ENCODE measurements around the gene CRYBA1. TPM values are rescaled to one million over a fixed set of nuclear protein-coding genes. Genes with fewer than 3 reads are reported as not detected.

The CRYBA1 gene
- total RNA-seq, 1 experiment from 2014 or later: not detected

- no TSS peak for BruUV-seq (replicated peaks)
- Histone ChIP-seq H4K20me1 (ENCODE audit: insufficient read depth) (peaks cover 64% of the 10 kb centered on the region), H2AFZ (ENCODE audit: low read depth, low read length, poor library complexity, severe bottlenecking) (no peak overlapping the region), H3K36me3 (ENCODE audit: control insufficient read depth in 1 of 2, insufficient read depth in 2 of 2, low read length in 2 of 2) (peaks cover 29 to 66% of the 10 kb centered on the region in 2 experiments), H3K4me3 (replicated peaks in 1 of 2; ENCODE audit: low read depth in 1 of 2, low read length in 2 of 2) (no peak overlapping the region), H3K9me2 (ENCODE audit: insufficient read depth) (no peaks in the 10 kb centered on the region), H3K27ac (ENCODE audit: low read depth, low read length) (no peak overlapping the region), H3K4me2 (ENCODE audit: low read length) (no peak overlapping the region), H3K4me1 (ENCODE audit: control insufficient read depth in 1 of 2, insufficient read depth in 2 of 2, low read length in 2 of 2) (no peaks in the 10 kb centered on the region), H3K27me3 (ENCODE audit: insufficient read depth, low read length) (no peaks in the 10 kb centered on the region), H3K79me2 (ENCODE audit: insufficient read depth, low read length) (peaks cover 99% of the 10 kb centered on the region), H3K9me3 (ENCODE audit: control insufficient read depth in 1 of 2, insufficient read depth in 1 of 2, low read depth in 1 of 2, low read length in 2 of 2) (no peaks in the 10 kb centered on the region), H3K9ac (ENCODE audit: low read length) (no peak overlapping the region)
- POLR2A ChIA-PET: no interaction called here
- CTCF ChIA-PET: no interaction called here
- intact Hi-C loops (cut with micrococcal nuclease): no loop called here
- TF ChIP-seq EZH2phosphoT487 (IDR thresholded peaks at IDR 0.05; ENCODE audit: borderline replicate concordance) (no peak), ZFX (IDR thresholded peaks at IDR 0.05) (no peak), EGR1 (IDR thresholded peaks at IDR 0.05; ENCODE audit: low read depth) (no peak), ELF1 (IDR thresholded peaks at IDR 0.05; ENCODE audit: borderline replicate concordance, low read depth) (no peak), CBX3 (IDR thresholded peaks at IDR 0.05; ENCODE audit: low read depth) (no peak), FOSL1 (IDR thresholded peaks at IDR 0.05; ENCODE audit: low read depth) (no peak), SP1 (IDR thresholded peaks at IDR 0.05; ENCODE audit: low read depth) (no peak), CEBPB (IDR thresholded peaks at IDR 0.05; ENCODE audit: low read depth) (no peak), TCF7L2 (IDR thresholded peaks at IDR 0.05; ENCODE audit: borderline replicate concordance, extremely low read depth, insufficient read depth, insufficient read length) (no peak)
- TF ChIP-seq, protein P1, sequence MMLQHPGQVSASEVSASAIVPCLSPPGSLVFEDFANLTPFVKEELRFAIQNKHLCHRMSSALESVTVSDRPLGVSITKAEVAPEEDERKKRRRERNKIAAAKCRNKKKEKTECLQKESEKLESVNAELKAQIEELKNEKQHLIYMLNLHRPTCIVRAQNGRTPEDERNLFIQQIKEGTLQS (IDR thresholded peaks at IDR 0.05): no peak
- no peak for DNase-seq (ENCODE audit: low read depth, low spot score)
- RAD21 ChIA-PET (ENCODE audit: low non-redundant PET in 1 of 2, low total read pairs in 2 of 2, uncharacterized antibody in 2 of 2, unreplicated experiment in 2 of 2): no interaction called here
- ATAC-seq: no peak
Measured at GRCh38 chr17:29278692-29279091, 32.0 kb downstream of the CRYBA1 start.

DNA sequence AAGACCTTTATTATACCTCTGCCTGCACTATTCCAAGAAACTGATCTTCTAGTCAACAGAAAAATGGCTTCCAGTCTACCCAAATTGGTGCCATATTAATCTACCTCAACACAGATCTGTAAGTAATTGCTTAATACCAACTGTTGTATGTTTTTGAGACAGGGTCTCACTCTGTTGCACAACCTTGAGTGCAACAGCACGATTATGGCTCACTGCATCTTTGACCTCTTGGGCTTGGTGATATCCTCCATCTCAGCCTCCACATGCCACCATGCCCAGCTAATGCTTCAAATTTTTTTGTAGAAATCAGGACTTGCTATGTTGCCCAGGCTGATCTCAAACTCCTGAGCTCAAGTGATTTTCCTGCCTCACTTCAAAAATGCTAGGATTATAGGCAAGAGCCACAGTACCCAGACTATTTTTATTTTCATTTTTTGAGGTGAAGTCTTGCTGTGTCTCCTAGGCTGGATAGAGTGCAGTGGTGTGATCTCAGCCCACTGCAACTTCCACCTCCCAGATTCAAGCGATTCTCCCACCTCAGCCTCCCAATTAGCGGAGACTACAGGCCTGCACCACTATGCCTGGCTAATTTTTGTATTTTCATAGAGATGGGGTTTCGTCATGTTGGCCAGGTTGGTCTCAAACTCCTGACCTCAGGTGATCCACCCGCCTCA, 32.9 kb downstream of the CRYBA1 start:
- ChIA-PET CTCF (interaction anchor here (1.5 kb wide), 1 partner anchor 11 kb away, joined by 3 read pairs; no protein-coding TSS in a partner anchor), RAD21 (ENCODE audit: low non-redundant PET in 1 of 2, low total read pairs in 2 of 2, uncharacterized antibody in 2 of 2, unreplicated experiment in 2 of 2) (no interaction called here), POLR2A (interaction anchor here (1.4 kb wide), 1 partner anchor 15 kb away, joined by 4 read pairs; the partner anchor contains the start of gene NUFIP2)
- no peak for TF ChIP-seq EZH2 (IDR thresholded peaks at IDR 0.05)
- TF ChIP-seq POLR2A (IDR thresholded peaks at IDR 0.05; ENCODE audit: borderline replicate concordance, extremely low read depth, insufficient read depth, insufficient read length): no peak
- H3K4me2 ChIP-seq (ENCODE audit: low read length): no peak overlapping the region
- H3K79me2 ChIP-seq (ENCODE audit: insufficient read depth, low read length): peaks cover 99% of the 10 kb centered on the region
- H3K9me2 ChIP-seq (ENCODE audit: insufficient read depth): no peaks in the 10 kb centered on the region
- BruUV-seq (replicated peaks): no TSS peak
- H2AFZ ChIP-seq (ENCODE audit: low read depth, low read length, poor library complexity, severe bottlenecking): no peak overlapping the region
- no peaks in the 10 kb centered on the region for H3K9me3 ChIP-seq (ENCODE audit: control insufficient read depth in 1 of 2, insufficient read depth in 1 of 2, low read depth in 1 of 2, low read length in 2 of 2)
- H4K20me1 ChIP-seq (ENCODE audit: insufficient read depth): peaks cover 60% of the 10 kb centered on the region
- DNase-seq (ENCODE audit: low read depth, low spot score): no peak
- H3K27me3 ChIP-seq (ENCODE audit: insufficient read depth, low read length): no peaks in the 10 kb centered on the region
- H3K9ac ChIP-seq (ENCODE audit: low read length): no peak overlapping the region
- intact Hi-C loops (cut with micrococcal nuclease): no loop called here
- H3K27ac ChIP-seq (ENCODE audit: low read depth, low read length): no peak overlapping the region
- peaks cover 32 to 64% of the 10 kb centered on the region in 2 experiments for H3K36me3 ChIP-seq (ENCODE audit: control insufficient read depth in 1 of 2, insufficient read depth in 2 of 2, low read length in 2 of 2)
- H3K4me3 ChIP-seq (replicated peaks in 1 of 2; ENCODE audit: low read depth in 1 of 2, low read length in 2 of 2): no peak overlapping the region
- no peak for ATAC-seq
- no peaks in the 10 kb centered on the region for H3K4me1 ChIP-seq (ENCODE audit: control insufficient read depth in 1 of 2, insufficient read depth in 2 of 2, low read length in 2 of 2)
